ENCODE data around the gene CEP41.
A peak's percentile ranks its signal among the peaks of the same experiment; 100 is the strongest.

CEP41 gene

DNA sequence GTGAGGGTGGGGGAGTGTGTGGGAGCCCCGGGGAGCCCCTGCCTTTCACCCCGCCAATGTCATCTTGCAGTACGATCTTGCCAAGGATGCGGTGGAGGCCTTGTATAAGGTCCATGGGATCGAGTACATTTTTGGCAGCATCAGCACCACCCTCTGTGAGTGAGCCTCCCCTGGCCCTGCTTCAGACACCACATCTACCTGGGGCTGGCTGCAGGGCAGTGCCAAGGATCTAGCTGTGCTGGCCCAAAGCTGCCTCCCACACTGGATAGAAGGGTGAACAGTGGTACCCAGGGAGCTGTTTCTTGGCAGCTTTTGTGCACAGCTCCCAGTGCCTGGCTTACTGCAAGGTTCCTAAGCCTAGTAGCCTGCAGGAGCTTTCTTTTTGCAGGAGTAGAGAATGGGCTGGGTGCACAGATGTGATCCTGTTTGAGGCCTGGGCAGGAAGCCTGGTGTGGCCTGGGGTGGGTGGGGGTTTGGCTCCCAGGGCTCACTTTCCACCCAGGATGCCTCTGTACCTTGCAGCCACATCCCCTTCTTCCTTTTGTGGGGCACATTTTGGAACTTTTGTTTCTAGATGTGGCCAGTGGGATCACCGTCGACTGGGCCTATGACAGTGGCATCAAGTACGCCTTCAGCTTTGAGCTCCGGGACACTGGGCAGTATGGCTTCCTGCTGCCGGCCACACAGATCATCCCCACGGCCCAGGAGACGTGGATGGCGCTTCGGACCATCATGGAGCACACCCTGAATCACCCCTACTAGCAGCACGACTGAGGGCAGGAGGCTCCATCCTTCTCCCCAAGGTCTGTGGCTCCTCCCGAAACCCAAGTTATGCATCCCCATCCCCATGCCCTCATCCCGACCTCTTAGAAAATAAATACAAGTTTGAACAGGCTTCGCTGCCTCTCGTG, 72.7 kb downstream of the CEP41 start:
- no peak for DNase-seq (ENCODE audit: low spot score)

- DNase-seq (ENCODE audit: low spot score) = no peak
Measured at GRCh38 chr7:130367088-130367755, 73.6 kb downstream of the CEP41 start.

- DNase-seq (ENCODE audit: low spot score) = no peak
Measured at GRCh38 chr7:130366564-130366963, 74.3 kb downstream of the CEP41 start.

DNA sequence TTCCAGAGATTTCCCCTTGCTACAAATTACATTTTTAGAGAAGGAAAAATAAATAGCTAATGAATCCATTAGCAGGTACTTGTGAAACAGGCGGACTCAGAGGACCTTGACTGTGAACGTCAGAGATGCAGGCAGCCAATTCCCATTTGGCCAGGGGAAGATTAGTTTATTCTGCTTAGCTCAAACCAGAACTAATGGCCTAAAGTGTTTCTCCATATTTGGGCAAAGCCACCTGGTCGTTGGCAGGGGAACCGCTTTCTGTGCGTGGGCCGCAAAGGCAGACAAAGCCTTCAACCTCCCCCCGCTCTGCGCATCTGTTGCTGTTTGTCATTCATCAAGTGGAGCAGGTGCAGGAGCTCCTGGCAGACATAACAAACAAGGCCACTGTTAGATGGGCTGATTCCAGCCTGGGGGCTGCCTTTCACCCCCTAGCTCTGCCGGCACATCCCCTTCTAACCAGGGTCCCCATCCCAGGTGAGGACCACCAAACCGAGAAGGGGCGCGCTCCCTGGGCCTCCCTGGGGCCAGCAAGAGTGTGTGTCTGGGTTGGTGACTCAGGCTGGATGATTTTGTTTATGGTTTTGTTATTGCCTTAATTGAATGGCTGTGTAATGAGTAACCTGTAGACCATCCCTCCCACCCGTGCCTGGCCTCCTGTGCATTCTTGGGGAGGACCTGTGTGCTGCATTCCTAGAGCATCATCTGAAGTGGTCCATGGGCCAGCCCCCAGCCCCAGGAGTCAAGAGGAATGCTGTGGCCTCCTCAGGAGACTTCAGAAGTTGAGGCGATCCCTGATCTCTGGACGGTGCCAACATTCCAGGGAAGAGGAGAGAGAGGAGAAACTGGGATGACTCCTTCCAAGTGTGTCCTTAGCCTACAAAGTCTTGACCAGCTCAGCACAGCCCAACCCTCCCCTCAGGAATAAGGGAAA, 75.0 kb downstream of the CEP41 start:
- no peak for DNase-seq (ENCODE audit: low spot score)

GRCh38 chr7:130365088-130365487, 75.7 kb downstream of the CEP41 start:
- DNase-seq (ENCODE audit: low spot score) = no peak

- no peak for DNase-seq (ENCODE audit: low spot score)
Measured at GRCh38 chr7:130364451-130364850, 76.4 kb downstream of the CEP41 start.

DNA sequence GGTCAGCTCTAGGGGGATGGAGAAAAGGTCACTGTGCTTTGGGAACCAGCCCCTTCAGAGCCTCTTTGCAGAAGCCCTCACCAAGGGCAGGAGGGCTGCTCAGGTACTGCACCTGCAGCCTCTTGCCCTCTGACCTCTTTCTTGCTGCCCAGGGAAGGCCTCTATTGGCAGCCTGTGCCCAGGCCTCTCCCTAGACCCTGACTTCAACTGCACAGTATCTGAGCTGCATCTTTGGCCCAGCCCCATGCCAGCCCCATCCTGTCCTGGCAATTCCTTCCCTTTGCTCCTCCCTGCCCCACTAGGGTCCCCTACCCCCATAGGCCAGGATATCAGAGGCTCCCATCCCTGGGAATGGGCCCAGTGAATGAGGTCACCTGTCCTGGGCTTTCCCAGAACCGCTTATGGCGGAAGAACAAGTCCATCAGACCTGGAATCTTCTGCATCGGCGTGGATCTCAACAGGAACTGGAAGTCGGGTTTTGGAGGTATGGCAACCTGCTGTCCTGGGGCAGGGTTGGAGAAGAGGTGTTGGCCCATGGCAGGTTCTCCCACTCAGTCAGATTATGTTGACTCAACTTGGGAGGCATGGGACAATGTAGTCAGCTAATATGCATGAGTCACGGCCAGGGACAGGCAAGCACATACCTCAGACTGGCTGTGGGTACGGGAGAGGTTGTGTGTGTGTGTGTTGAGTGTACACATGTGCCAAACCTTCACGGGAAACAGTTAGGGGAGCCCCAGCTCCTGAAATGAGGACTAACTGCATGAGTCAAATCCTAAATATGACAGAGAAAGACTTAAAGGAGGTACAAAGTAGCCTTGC, 77.6 kb downstream of the CEP41 start:
- DNase-seq (ENCODE audit: low spot score) = no peak

DNA sequence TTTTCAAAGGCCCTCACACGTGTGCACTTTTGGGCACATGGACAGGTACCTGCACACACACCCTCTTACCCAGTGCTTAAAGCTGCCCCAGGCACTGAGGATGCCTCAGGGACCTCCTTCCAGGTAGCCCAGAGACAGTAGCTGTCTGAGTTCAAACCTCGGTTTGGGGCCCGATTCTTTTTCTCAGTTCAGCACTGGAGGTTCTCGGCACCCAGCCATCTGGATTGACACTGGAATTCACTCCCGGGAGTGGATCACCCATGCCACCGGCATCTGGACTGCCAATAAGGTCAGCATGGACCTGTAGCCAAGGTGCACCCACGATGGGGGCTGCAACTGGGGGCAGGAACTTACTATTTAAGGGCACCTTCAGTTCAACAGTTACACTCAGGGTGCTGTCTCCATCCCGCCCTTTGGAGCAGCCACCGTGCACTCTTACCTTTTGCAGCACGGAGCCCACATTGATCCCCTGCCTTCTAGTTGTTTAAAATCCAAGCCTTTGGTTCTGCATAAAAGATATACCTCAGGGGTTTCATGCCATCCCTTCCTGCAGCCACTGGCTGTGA, 78.5 kb downstream of the CEP41 start:
- DNase-seq (ENCODE audit: low spot score) = no peak

DNA sequence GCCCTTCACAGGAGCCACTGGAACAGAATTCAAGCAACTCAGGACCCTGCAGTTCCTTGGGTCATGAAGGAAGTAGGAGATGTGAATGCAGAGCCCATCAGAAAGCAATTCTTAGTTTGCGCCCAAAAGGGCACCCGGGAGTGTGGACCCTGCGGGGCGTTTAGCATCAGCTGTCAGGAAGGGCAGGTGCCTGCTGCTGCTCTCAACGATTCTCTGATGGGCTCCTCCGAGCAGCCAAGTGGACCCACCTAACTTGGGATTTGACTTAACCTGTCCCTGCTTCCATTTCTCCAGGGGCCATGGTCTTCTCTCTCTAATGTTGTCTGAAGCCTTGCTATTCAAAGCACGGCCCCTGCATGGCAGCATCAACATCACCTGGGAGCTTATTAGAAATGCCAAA, 79.1 kb downstream of the CEP41 start:
- DNase-seq (ENCODE audit: low spot score) = no peak

DNA sequence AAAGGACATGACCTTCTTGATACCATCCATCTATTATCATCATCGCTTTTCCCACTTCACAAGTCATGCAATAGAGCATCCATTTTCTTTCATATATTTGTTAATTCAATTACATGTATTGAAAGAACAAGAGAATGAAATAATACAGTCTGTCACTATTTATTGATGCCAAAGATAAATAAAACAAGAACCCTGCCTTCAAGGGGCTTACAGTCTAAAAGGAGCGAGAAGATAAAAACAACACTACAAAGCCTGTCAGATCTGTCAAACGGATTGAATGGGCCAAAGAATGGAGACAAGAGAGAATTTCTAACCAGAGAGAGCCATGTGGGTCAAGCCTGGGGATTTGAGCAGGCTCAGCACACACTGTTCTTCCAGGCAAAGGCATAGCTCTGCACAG, 80.3 kb downstream of the CEP41 start:
- no peak for DNase-seq (ENCODE audit: low spot score)

GRCh38 chr7:130359276-130359857, 81.4 kb downstream of the CEP41 start:
- DNase-seq (ENCODE audit: low spot score) = no peak

GRCh38 chr7:130358471-130358870, 82.3 kb downstream of the CEP41 start:
- no peak for DNase-seq (ENCODE audit: low spot score)

DNA sequence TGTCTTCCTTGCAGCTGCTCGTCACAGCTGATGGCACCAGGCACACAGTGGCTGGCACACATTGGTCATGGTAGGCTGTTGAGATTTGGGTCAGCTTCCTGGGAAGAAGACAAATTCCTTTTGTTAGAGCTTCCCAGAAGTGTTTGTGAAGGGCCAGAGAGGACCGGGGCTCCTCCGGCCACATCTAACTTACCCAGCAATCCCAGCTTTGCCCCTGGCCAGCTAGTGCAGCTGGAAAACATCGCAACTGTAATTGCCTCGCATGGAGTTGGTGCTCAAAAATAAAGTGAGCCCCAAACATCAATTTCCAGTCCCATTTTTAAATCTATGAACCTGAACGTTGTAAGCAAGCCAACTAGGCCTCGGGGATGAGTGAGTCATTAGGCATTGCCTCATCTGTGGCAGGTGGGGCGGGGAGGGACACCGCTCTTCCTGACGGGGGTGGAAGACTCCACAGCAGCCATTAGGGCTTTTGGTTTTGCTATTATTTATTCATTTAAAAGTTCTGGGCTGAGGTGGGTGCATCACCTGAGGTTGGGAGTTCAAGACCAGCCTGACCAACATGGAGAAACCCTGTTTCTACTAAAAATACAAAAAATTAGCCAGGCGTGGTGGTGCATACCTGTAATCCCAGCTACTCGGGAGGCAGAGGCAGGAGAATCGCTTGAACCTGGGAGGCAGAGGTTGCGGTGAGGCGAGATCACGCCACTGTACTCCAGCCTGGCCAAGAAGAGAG, 83.8 kb downstream of the CEP41 start:
- DNase-seq (ENCODE audit: low spot score) = peak; percentile 61

DNA sequence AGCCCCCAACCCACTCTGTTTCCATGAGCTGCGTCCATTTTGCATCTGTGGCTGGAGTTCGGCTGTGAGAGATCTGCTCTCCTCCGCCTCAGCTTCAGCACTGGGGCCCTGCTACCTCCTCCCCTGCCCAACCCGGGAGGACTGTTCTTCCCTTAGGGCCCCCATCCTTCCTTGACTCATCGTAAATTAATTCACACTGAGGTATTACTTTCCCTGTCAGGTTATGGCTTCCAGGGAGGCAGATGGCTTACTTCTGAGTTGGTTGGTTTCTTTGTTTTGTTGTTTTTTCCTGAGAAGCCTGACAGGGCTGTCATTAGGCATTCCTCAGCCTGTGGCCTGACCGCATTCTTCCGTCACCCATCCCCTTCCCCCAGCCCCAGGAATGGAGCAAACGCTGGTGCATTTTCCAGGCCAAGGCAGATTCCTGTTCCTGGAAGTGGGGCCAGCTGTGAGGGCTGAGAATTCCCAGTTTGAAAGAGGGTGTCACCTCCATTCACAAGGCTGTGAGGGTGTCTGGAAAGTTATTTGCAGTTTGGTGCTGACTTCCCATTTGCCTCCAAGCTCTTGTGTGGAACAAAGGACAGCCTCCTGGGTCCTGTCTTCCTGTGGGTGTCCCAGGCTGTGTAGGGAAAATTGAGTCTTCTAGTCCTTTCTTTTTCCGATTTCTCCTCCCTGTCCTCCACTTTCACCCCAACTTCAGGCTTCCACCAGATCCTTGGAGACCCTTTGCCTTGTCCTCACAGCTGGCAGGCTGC, 84.5 kb downstream of the CEP41 start:
- peak; percentile 7 for DNase-seq (ENCODE audit: low spot score)

- DNase-seq (ENCODE audit: low spot score) = no peak
Measured at GRCh38 chr7:130353196-130353595, 87.6 kb downstream of the CEP41 start.

- no peak for DNase-seq (ENCODE audit: low spot score)
Measured at GRCh38 chr7:130352194-130353074, 88.4 kb downstream of the CEP41 start.

GRCh38 chr7:130351791-130352090, 89.1 kb downstream of the CEP41 start:
- DNase-seq (ENCODE audit: low spot score) = no peak
